Measurements from ENCODE around the gene S100A13. TPM values are rescaled to one million over a fixed set of nuclear protein-coding genes. Genes with fewer than 3 reads are reported as not detected.
"Not testable (repeated sequence)": the region's sequence is repeated elsewhere in the genome, so short reads cannot be mapped to it uniquely, and the experiment has no call there.

Gene S100A13
- total RNA-seq, 1 experiment from 2014 or later, result 11.0 TPM

DNA sequence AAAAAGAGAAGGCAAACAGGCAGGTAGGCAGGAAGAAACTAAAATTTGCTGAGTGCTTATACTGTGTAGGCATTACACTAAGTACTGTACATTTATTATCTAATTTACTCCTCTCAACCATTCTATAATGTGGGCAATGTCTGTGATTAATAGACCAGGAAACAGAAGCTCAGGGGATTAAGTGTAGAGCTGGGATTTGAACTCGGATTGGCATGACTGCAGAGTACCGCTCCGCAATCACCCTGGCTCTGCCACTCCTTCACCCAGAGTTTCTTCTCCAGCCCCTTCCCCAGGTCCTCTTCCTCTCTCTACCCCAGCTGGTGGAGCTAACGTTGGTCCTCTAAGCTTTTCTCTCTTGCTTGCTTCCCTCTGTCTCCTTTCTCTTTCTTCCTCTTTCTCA is 50.2 kb downstream of the S100A13 start:
- Histone ChIP-seq H3K9me3 (ENCODE audit: low read depth, low read length, poor library complexity, severe bottlenecking) (no peaks in the 10 kb centered on the region), H3K4me3 (ENCODE audit: low read depth, low read length, poor library complexity, severe bottlenecking) (no peak overlapping the region), H3K27me3 (replicated peaks; ENCODE audit: insufficient read depth, low read depth, low read length, poor library complexity) (no peaks in the 10 kb centered on the region), H3K36me3 (ENCODE audit: insufficient read depth, low read length, poor library complexity, severe bottlenecking) (no peaks in the 10 kb centered on the region), H3K27ac (ENCODE audit: low read depth, low read length, poor library complexity, severe bottlenecking) (no peak overlapping the region), H3K4me1 (ENCODE audit: insufficient read depth, low read length, poor library complexity, severe bottlenecking) (no peaks in the 10 kb centered on the region)
- ChIA-PET POLR2A (ENCODE audit: low non-redundant PET) (no interaction called here), CTCF (no interaction called here)
- BruUV-seq (replicated peaks), result no TSS peak
- intact Hi-C loops (cut with micrococcal nuclease; ENCODE audit: unreplicated experiment), result no loop called here
- TF ChIP-seq EZH2 (IDR thresholded peaks at IDR 0.05; ENCODE audit: borderline replicate concordance, low read depth, low read length, poor library complexity, severe bottlenecking), result no peak
- TF ChIP-seq, protein P1, sequence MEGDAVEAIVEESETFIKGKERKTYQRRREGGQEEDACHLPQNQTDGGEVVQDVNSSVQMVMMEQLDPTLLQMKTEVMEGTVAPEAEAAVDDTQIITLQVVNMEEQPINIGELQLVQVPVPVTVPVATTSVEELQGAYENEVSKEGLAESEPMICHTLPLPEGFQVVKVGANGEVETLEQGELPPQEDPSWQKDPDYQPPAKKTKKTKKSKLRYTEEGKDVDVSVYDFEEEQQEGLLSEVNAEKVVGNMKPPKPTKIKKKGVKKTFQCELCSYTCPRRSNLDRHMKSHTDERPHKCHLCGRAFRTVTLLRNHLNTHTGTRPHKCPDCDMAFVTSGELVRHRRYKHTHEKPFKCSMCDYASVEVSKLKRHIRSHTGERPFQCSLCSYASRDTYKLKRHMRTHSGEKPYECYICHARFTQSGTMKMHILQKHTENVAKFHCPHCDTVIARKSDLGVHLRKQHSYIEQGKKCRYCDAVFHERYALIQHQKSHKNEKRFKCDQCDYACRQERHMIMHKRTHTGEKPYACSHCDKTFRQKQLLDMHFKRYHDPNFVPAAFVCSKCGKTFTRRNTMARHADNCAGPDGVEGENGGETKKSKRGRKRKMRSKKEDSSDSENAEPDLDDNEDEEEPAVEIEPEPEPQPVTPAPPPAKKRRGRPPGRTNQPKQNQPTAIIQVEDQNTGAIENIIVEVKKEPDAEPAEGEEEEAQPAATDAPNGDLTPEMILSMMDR (conservative IDR thresholded peaks at IDR 0.05; ENCODE audit: low read depth, low read length), result no peak
- no peak for DNase-seq (ENCODE audit: low spot score)

DNA sequence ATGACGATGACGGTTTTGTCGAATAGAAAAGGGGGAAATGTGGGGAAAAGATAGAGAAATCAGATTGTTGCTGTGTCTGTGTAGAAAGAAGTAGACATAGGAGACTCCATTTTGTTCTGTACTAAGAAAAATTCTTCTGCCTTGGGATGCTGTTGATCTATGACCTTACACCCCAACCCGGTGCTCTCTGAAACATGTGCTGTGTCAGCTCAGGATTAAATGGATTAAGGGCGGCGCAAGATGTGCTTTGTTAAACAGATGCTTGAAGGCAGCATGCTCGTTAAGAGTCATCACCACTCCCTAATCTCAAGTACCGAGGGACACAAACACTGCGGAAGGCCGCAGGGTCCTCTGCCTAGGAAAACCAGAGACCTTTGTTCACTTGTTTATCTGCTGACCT is 51.8 kb downstream of the S100A13 start:
- H3K27ac ChIP-seq (ENCODE audit: low read depth, low read length, poor library complexity, severe bottlenecking); H3K9me3 ChIP-seq (ENCODE audit: low read depth, low read length, poor library complexity, severe bottlenecking); H3K4me3 ChIP-seq (ENCODE audit: low read depth, low read length, poor library complexity, severe bottlenecking); H3K4me1 ChIP-seq (ENCODE audit: insufficient read depth, low read length, poor library complexity, severe bottlenecking); POLR2A ChIA-PET (ENCODE audit: low non-redundant PET); H3K27me3 ChIP-seq (replicated peaks; ENCODE audit: insufficient read depth, low read depth, low read length, poor library complexity); CTCF ChIA-PET; DNase-seq (ENCODE audit: low spot score); intact Hi-C loops (cut with micrococcal nuclease; ENCODE audit: unreplicated experiment); H3K36me3 ChIP-seq (ENCODE audit: insufficient read depth, low read length, poor library complexity, severe bottlenecking); BruUV-seq (replicated peaks): not testable (repeated sequence)

DNA sequence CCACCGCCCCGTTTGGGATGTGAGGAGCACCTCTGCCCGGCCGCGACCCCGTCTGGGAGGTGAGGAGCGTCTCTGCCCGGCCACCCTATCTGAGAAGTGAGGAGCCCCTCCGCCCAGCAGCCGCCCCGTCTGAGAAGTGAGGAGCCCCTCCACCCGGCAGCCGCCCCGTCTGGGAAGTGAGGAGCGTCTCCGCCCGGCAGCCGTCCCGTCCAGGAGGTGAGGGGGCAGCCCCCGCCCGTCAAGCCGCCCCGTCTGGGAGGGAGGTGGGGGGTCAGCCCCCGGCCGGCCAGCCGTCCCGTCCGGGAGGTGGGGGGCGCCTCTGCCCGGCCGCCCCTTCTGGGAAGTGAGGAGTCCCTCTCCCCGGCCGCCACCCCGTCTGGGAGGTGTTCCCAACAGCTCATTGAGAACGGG is 52.2 kb downstream of the S100A13 start:
- H3K4me3 ChIP-seq (ENCODE audit: low read depth, low read length, poor library complexity, severe bottlenecking); H3K36me3 ChIP-seq (ENCODE audit: insufficient read depth, low read length, poor library complexity, severe bottlenecking); POLR2A ChIA-PET (ENCODE audit: low non-redundant PET); H3K27ac ChIP-seq (ENCODE audit: low read depth, low read length, poor library complexity, severe bottlenecking); BruUV-seq (replicated peaks); H3K27me3 ChIP-seq (replicated peaks; ENCODE audit: insufficient read depth, low read depth, low read length, poor library complexity); DNase-seq (ENCODE audit: low spot score); intact Hi-C loops (cut with micrococcal nuclease; ENCODE audit: unreplicated experiment); H3K4me1 ChIP-seq (ENCODE audit: insufficient read depth, low read length, poor library complexity, severe bottlenecking); H3K9me3 ChIP-seq (ENCODE audit: low read depth, low read length, poor library complexity, severe bottlenecking); CTCF ChIA-PET: not testable (repeated sequence)

DNA sequence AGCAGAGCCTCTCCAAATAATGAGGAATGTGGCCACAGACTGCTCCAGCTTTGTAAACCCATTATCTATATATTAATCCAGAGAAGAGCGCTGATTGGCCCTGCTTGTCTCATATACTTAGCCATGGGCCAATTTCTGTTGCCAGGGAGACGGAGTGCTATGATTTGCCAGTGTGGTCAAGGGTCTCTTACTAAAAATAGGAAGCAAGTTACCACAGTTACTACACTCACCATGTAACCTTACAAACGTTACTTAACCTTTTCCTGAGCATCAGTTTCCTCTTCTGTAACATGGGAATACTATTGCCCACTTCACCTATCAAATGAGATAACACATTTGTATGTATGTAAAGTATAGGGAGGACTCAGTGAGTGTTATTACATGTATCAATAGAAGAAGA is 54.0 kb downstream of the S100A13 start:
- intact Hi-C loops (cut with micrococcal nuclease; ENCODE audit: unreplicated experiment), result no loop called here
- Histone ChIP-seq H3K27ac (ENCODE audit: low read depth, low read length, poor library complexity, severe bottlenecking) (no peak overlapping the region), H3K27me3 (replicated peaks; ENCODE audit: insufficient read depth, low read depth, low read length, poor library complexity) (no peaks in the 10 kb centered on the region), H3K9me3 (ENCODE audit: low read depth, low read length, poor library complexity, severe bottlenecking) (no peaks in the 10 kb centered on the region), H3K4me1 (ENCODE audit: insufficient read depth, low read length, poor library complexity, severe bottlenecking) (peaks cover 1% of the 10 kb centered on the region), H3K4me3 (ENCODE audit: low read depth, low read length, poor library complexity, severe bottlenecking) (no peak overlapping the region), H3K36me3 (ENCODE audit: insufficient read depth, low read length, poor library complexity, severe bottlenecking) (no peaks in the 10 kb centered on the region)
- ChIA-PET CTCF (interaction anchor here (1.0 kb wide), 1 partner anchor 44 kb away, joined by 3 read pairs; no protein-coding TSS in a partner anchor), POLR2A (ENCODE audit: low non-redundant PET) (no interaction called here)
- TF ChIP-seq, protein P1 (conservative IDR thresholded peaks at IDR 0.05; ENCODE audit: low read depth, low read length), result no peak
- no peak for TF ChIP-seq EZH2 (IDR thresholded peaks at IDR 0.05; ENCODE audit: borderline replicate concordance, low read depth, low read length, poor library complexity, severe bottlenecking)
- no TSS peak for BruUV-seq (replicated peaks)
- DNase-seq (ENCODE audit: low spot score), result no peak

Data from A673 (cell line).